A549 (cell line): Measurements from ENCODE around the gene MAPK9.

ENCODE experiments used
- CEBPB ChIP-seq, 2 experiments: fragments of >200 bp in 1 of 2; sonication (Bioruptor Twin) in 1 of 2; formaldehyde crosslinking in 1 of 2; IDR thresholded peaks; 2 replicates each; pipeline ENCODE4 v1.6.1; 2012 to 2016
- CTCF ChIP-seq: fragments of >200 bp; sonication (Bioruptor Twin); formaldehyde crosslinking; IDR thresholded peaks from 3 replicates; pipeline ENCODE4 v1.5.1; 2016
- E2F6 ChIP-seq: IDR thresholded peaks from 2 replicates; pipeline ENCODE4 v1.6.1; 2012; ENCODE audit warnings: low read depth, borderline replicate concordance
- JUN ChIP-seq, 2 experiments: fragments of >200 bp; sonication (Bioruptor Twin); formaldehyde crosslinking; IDR thresholded peaks; 2 replicates in 1 of 2; 3 replicates in 1 of 2; pipeline ENCODE4 v1.6.1; 2016 to 2017
- KDM5A ChIP-seq: fragments of 200-600 bp; sonication (generic); IDR thresholded peaks from 2 replicates; pipeline ENCODE4 v1.6.1; 2016; ENCODE audit warnings: antibody characterized with exemption, mild to moderate bottlenecking
- SMC3 ChIP-seq: fragments of >200 bp; sonication (Bioruptor Twin); formaldehyde crosslinking; IDR thresholded peaks from 3 replicates; pipeline ENCODE4 v1.6.1; 2018; ENCODE audit warnings: inconsistent platforms
- TP53 ChIP-seq: fragments of 250-450 bp; sonication (Bioruptor Pico); IDR thresholded peaks from 2 replicates; pipeline ENCODE4 v1.5.0; 2021; ENCODE audit warnings: mild to moderate bottlenecking, moderate library complexity
- TF ChIP-seq, protein P1 (sequence below): fragments of 200-600 bp; sonication (generic); IDR thresholded peaks from 2 replicates; pipeline ENCODE4 v1.6.1; 2016; ENCODE audit warnings: antibody characterized with exemption, mild to moderate bottlenecking, moderate library complexity

GRCh38 chr5:180211761-180212035 is 80.2 kb downstream of the MAPK9 start:
- TF ChIP-seq, protein P1, sequence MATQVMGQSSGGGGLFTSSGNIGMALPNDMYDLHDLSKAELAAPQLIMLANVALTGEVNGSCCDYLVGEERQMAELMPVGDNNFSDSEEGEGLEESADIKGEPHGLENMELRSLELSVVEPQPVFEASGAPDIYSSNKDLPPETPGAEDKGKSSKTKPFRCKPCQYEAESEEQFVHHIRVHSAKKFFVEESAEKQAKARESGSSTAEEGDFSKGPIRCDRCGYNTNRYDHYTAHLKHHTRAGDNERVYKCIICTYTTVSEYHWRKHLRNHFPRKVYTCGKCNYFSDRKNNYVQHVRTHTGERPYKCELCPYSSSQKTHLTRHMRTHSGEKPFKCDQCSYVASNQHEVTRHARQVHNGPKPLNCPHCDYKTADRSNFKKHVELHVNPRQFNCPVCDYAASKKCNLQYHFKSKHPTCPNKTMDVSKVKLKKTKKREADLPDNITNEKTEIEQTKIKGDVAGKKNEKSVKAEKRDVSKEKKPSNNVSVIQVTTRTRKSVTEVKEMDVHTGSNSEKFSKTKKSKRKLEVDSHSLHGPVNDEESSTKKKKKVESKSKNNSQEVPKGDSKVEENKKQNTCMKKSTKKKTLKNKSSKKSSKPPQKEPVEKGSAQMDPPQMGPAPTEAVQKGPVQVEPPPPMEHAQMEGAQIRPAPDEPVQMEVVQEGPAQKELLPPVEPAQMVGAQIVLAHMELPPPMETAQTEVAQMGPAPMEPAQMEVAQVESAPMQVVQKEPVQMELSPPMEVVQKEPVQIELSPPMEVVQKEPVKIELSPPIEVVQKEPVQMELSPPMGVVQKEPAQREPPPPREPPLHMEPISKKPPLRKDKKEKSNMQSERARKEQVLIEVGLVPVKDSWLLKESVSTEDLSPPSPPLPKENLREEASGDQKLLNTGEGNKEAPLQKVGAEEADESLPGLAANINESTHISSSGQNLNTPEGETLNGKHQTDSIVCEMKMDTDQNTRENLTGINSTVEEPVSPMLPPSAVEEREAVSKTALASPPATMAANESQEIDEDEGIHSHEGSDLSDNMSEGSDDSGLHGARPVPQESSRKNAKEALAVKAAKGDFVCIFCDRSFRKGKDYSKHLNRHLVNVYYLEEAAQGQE: no peak
- no peak for TF ChIP-seq CEBPB (IDR thresholded peaks at IDR 0.05)
- TF ChIP-seq SMC3: no peak
- no peak for TF ChIP-seq CTCF
- no peak for TF ChIP-seq E2F6
- TF ChIP-seq JUN (IDR thresholded peaks at IDR 0.05): no peak
- TF ChIP-seq KDM5A: no peak
- no peak for TF ChIP-seq TP53 (CRISPR knock-in tag)
